Karpas-422 (cell line): ENCODE results near the gene TRIO. TPM values are rescaled to one million over a fixed set of nuclear protein-coding genes. Genes with fewer than 3 reads are reported as not detected.

Experiments
- DNase-seq: peaks from one replicate; pipeline ENCODE4 v3.0.0-alpha.2; 2015
- H2AFZ ChIP-seq: fragments of 200-600 bp; sonication (generic); 2 replicates; pipeline ENCODE4 v1.6.1; 2014; ENCODE audit warnings: antibody characterized with exemption, low read length, mixed read lengths
- H3K27ac ChIP-seq: fragments of 200-600 bp; sonication (generic); 2 replicates; pipeline ENCODE4 v1.5.1; 2014; ENCODE audit warnings: mild to moderate bottlenecking, low read length, moderate library complexity
- H3K27me3 ChIP-seq: fragments of 200-600 bp; sonication (generic); 2 replicates; pipeline ENCODE4 v1.6.1; 2014; ENCODE audit warnings: low read length, mixed read lengths
- H3K36me3 ChIP-seq: fragments of 200-600 bp; sonication (generic); 2 replicates; pipeline ENCODE4 v1.6.1; 2014; ENCODE audit warnings: low read length, mixed read lengths; ENCODE audit not compliant: insufficient read depth
- H3K4me1 ChIP-seq: fragments of 200-600 bp; sonication (generic); 2 replicates; pipeline ENCODE4 v1.6.1; 2014; ENCODE audit warnings: mild to moderate bottlenecking, low read length, mixed read lengths
- H3K4me2 ChIP-seq: fragments of 200-600 bp; sonication (generic); 2 replicates; pipeline ENCODE4 v1.6.1; 2014; ENCODE audit warnings: low read length, low read depth, mild to moderate bottlenecking; ENCODE audit not compliant: poor library complexity, severe bottlenecking
- H3K4me3 ChIP-seq: fragments of 200-600 bp; sonication (generic); 2 replicates; pipeline ENCODE4 v1.5.1; 2014; ENCODE audit warnings: mild to moderate bottlenecking, antibody characterized with exemption, low read length, mixed read lengths
- H3K79me2 ChIP-seq: fragments of 200-600 bp; sonication (generic); 2 replicates; pipeline ENCODE4 v1.6.1; 2014; ENCODE audit warnings: mild to moderate bottlenecking, low read length, mixed read lengths
- H3K9ac ChIP-seq: fragments of 200-600 bp; sonication (generic); 2 replicates; pipeline ENCODE4 v1.6.0; 2014; ENCODE audit warnings: low read length
- H3K9me2 ChIP-seq: fragments of 200-600 bp; sonication (generic), shearing (Covaris generic); replicated peaks from 2 replicates; pipeline ENCODE4 v1.6.0; 2014; ENCODE audit warnings: mild to moderate bottlenecking, low read length, moderate library complexity; ENCODE audit not compliant: insufficient read depth
- H3K9me3 ChIP-seq: fragments of 300-700, 200-600 bp; sonication (generic); 2 replicates; pipeline ENCODE4 v1.6.1; 2014; ENCODE audit warnings: low read length, mixed read lengths
- H4K20me1 ChIP-seq: fragments of 200-600 bp; sonication (generic); 2 replicates; pipeline ENCODE4 v1.6.1; 2014; ENCODE audit warnings: mild to moderate bottlenecking, antibody characterized with exemption, low read length, low read depth; ENCODE audit not compliant: insufficient read depth
- total RNA-seq: library from RNA; depleted of rRNA; stranded (reverse); fragments of >200 nt; shearing (Covaris generic); gene quantifications from 2 replicates; pipeline ENCODE4 v1.2.3, GENCODE V29; 2014; ENCODE audit warnings: low replicate concordance

The TRIO gene
- total RNA-seq, 1 experiment from 2014 or later = 0.04 TPM

DNA sequence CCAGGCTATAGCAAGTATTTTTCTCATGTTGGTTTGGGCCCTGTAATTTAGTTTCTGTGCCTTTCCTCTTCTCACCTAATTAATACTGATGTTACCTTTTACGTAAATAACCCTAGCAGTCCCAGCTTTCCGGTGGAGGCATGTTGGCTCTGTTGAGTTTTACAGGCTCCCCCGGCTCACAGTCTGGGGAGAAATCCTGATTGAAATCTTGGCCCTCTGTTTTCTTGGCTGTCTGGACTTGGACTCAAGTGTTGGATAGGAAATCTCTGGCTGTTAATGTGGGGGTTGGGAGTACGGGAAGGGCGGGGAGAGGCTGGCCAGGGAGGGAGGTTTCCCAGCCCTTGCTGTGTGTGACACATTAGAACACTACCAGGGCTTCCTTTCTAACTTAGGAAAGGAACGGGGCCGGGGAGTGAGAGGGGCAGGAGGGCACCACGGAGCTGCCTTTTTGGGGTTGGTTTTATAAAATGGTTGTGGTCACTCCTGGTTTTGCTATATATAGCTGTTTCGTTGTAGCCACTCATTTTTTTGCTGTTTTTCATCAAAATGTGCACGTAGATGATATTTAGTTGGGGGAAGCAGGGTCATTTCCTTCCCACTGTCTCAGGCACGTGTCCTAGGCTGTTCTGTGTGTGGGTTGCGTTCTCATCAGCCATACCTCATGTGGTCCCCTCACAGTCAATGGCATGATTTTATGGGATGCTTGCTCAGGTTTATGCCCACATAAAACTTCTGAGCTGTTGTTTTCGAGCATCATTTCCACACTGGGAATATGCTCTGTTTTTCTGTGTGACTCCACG is 11.0 kb downstream of the TRIO start:
- no peak overlapping the region for H3K4me3 ChIP-seq
- no peaks in the 10 kb centered on the region for H4K20me1 ChIP-seq

GRCh38 chr5:14155075-14155474 is 11.9 kb downstream of the TRIO start:
- Histone ChIP-seq H3K79me2 (no peaks in the 10 kb centered on the region), H3K27ac (no peak overlapping the region)

More for the DNA sequence above, 11.0 kb downstream of the TRIO start:
- Histone ChIP-seq H3K27me3 (no peaks in the 10 kb centered on the region; the same call in 1 of the 2 replicates), H3K9me3 (no peaks in the 10 kb centered on the region), H3K36me3 (no peaks in the 10 kb centered on the region), H3K79me2 (no peaks in the 10 kb centered on the region), H3K9ac (no peak overlapping the region), H3K27ac (no peak overlapping the region), H2AFZ (no peak overlapping the region), H3K9me2 (no peaks in the 10 kb centered on the region), H3K4me1 (peaks cover 21% of the 10 kb centered on the region), H3K4me2 (peak overlapping the region; percentile 54)
- DNase-seq = no peak

GRCh38 chr5:14155739-14156138 is 12.6 kb downstream of the TRIO start:
- no peak overlapping the region for H3K4me3 ChIP-seq
- H3K4me2 ChIP-seq = no peak overlapping the region
- no peaks in the 10 kb centered on the region for H3K36me3 ChIP-seq
- no peak for DNase-seq
- H3K27me3 ChIP-seq = no peaks in the 10 kb centered on the region; the same call in 1 of the 2 replicates
- no peaks in the 10 kb centered on the region for H4K20me1 ChIP-seq
- no peak overlapping the region for H3K27ac ChIP-seq
- H3K4me1 ChIP-seq = peaks cover 21% of the 10 kb centered on the region
- H3K9me3 ChIP-seq = no peaks in the 10 kb centered on the region
- H3K79me2 ChIP-seq = no peaks in the 10 kb centered on the region
- no peak overlapping the region for H2AFZ ChIP-seq
- no peaks in the 10 kb centered on the region for H3K9me2 ChIP-seq
- no peak overlapping the region for H3K9ac ChIP-seq

More at GRCh38 chr5:14155075-14155474, 11.9 kb downstream of the TRIO start:
- Histone ChIP-seq H3K9me2 (no peaks in the 10 kb centered on the region), H3K9me3 (no peaks in the 10 kb centered on the region), H3K4me1 (peaks cover 21% of the 10 kb centered on the region), H3K36me3 (no peaks in the 10 kb centered on the region), H3K4me3 (0 out of 2 replicates have a peak overlapping the region, but pooled peaks have one; percentile 1), H3K27me3 (no peaks in the 10 kb centered on the region; the same call in 1 of the 2 replicates), H3K9ac (no peak overlapping the region), H3K4me2 (peak overlapping the region; percentile 54), H2AFZ (no peak overlapping the region), H4K20me1 (no peaks in the 10 kb centered on the region)
- peak; percentile 63 for DNase-seq

DNA sequence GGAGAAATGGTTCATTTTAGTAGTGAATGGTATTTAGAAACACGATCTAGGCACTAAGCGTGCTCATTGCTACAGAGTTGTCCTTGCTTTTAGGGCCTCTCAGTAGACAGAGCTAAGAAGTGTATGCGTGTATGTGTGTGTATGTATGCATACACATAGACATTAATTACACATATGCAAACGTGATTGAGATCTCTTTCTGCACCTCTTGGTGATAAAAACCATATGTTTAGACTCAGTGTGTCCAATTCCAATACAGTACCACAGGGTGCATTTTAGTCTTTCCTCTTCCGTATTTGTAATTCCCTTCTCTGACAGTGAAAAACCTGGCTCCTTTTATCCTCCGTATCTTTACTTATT is 13.1 kb downstream of the TRIO start:
- Histone ChIP-seq H3K27ac (no peak overlapping the region), H3K4me1 (peaks cover 21% of the 10 kb centered on the region), H3K9me2 (no peaks in the 10 kb centered on the region), H2AFZ (no peak overlapping the region), H3K79me2 (no peaks in the 10 kb centered on the region), H3K4me3 (no peak overlapping the region), H4K20me1 (no peaks in the 10 kb centered on the region), H3K4me2 (no peak overlapping the region), H3K9ac (no peak overlapping the region), H3K27me3 (no peaks in the 10 kb centered on the region; the same call in 1 of the 2 replicates), H3K36me3 (no peaks in the 10 kb centered on the region), H3K9me3 (no peaks in the 10 kb centered on the region)
- DNase-seq = no peak

GRCh38 chr5:14156650-14157492 is 13.7 kb downstream of the TRIO start:
- Histone ChIP-seq H3K9me2 (no peaks in the 10 kb centered on the region), H3K9me3 (no peaks in the 10 kb centered on the region), H3K27me3 (no peaks in the 10 kb centered on the region; the same call in 1 of the 2 replicates), H3K9ac (no peak overlapping the region), H3K4me3 (no peak overlapping the region), H3K27ac (no peak overlapping the region), H4K20me1 (no peaks in the 10 kb centered on the region), H3K79me2 (no peaks in the 10 kb centered on the region), H3K4me2 (no peak overlapping the region), H3K36me3 (no peaks in the 10 kb centered on the region), H2AFZ (no peak overlapping the region), H3K4me1 (peaks cover 21% of the 10 kb centered on the region)
- no peak for DNase-seq

DNA sequence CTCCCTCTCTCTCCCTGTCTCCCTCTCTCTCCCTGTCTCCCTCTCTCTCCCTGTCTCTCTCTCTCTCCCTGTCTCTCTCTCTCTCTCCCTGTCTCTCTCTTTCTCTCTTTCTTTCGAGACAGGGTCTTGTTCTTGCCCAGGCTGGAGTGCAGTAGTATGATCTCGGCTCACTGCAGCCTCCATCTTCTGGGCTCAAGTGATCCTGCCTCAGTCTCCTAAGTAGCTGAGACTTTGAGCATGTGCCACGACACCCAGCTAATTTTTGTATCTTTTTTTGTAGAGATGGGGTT is 14.3 kb downstream of the TRIO start:
- H3K9me3 ChIP-seq = no peaks in the 10 kb centered on the region
- no peaks in the 10 kb centered on the region for H3K9me2 ChIP-seq
- DNase-seq = no peak
- H4K20me1 ChIP-seq = no peaks in the 10 kb centered on the region
- no peaks in the 10 kb centered on the region; the same call in 1 of the 2 replicates for H3K27me3 ChIP-seq
- no peaks in the 10 kb centered on the region for H3K79me2 ChIP-seq
- H2AFZ ChIP-seq = no peak overlapping the region
- no peak overlapping the region for H3K27ac ChIP-seq
- H3K4me1 ChIP-seq = peaks cover 21% of the 10 kb centered on the region
- H3K9ac ChIP-seq = no peak overlapping the region
- H3K4me2 ChIP-seq = no peak overlapping the region
- H3K36me3 ChIP-seq = no peaks in the 10 kb centered on the region
- H3K4me3 ChIP-seq = no peak overlapping the region

DNA sequence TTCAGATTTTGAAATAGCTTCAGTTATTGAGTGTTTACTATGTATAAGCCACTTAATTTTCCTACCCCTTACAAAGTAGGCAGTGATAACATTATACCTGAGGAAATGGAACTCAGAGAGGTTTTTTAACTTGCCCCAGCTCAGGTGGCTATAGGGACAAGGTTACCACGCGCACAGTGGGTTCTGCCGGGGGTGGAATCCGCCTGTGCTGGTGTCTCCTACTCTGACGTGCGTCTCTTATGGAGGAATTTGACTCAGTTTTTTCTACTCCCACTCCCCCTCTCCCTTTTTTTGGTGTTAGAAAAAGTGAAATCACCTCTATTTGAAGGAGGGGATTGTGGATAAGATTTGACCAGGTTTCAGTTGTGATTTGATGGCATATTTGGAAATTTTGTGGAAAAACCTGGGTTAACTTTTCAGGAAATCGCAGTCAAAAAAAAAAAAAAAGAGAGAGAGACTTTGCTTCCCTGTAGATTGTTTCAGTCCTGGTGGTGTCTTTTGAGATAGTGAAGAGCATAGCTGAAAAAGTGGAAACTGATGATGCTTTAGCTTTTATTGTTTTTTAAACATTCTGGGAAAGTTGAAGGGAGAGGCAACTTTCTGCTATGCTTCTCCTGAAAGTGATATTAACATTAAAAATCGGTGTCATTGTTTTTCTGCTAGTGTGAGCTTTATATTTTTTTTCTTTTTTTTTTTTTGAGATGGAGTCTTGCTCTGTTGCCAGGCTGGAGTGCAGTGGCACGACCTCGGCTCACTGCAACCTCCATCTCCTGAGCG is 15.9 kb downstream of the TRIO start:
- Histone ChIP-seq H3K36me3 (no peaks in the 10 kb centered on the region), H3K79me2 (no peaks in the 10 kb centered on the region), H3K9me3 (0 out of 2 replicates have a peak, but pooled peaks cover 5% of the 10 kb centered on the region)

More for the DNA sequence above, 15.9 kb downstream of the TRIO start:
- Histone ChIP-seq H3K4me3 (no peak overlapping the region), H3K27ac (no peak overlapping the region), H3K9ac (no peak overlapping the region), H3K4me1 (peaks cover 21% of the 10 kb centered on the region), H3K4me2 (no peak overlapping the region), H3K27me3 (no peaks in the 10 kb centered on the region), H2AFZ (no peak overlapping the region), H4K20me1 (no peaks in the 10 kb centered on the region), H3K9me2 (no peaks in the 10 kb centered on the region)
- no peak for DNase-seq
